Osteoblast (primary cell): Measurements from ENCODE around the gene SCUBE3. TPM values are rescaled to one million over a fixed set of nuclear protein-coding genes. Genes with fewer than 3 reads are reported as not detected.

Experiments
- DNase-seq: peaks from one replicate; pipeline ENCODE4 v3.0.0; 2011; ENCODE audit warnings: low spot score, mixed read lengths; ENCODE audit not compliant: insufficient read length; ENCODE audit errors: missing footprints
- H2AFZ ChIP-seq: 2 replicates; pipeline ENCODE4 v1.6.0; 2011; ENCODE audit warnings: mild to moderate bottlenecking, low read length
- H3K27ac ChIP-seq: 2 replicates; pipeline ENCODE4 v1.5.1; 2011; ENCODE audit warnings: mild to moderate bottlenecking, low read depth, low read length, moderate library complexity
- H3K27me3 ChIP-seq: 2 replicates; pipeline ENCODE4 v1.6.0; 2012; ENCODE audit warnings: mild to moderate bottlenecking, control low read depth, inconsistent platforms, low read length, moderate library complexity; ENCODE audit not compliant: insufficient read depth
- H3K36me3 ChIP-seq: 2 replicates; pipeline ENCODE4 v1.5.1; 2011; ENCODE audit warnings: mild to moderate bottlenecking, low read length, control low read depth, moderate library complexity; ENCODE audit not compliant: insufficient read depth
- H3K4me1 ChIP-seq: 2 replicates; pipeline ENCODE4 v1.5.1; 2011; ENCODE audit warnings: mild to moderate bottlenecking, low read length, control low read depth, moderate library complexity; ENCODE audit not compliant: insufficient read depth
- H3K4me2 ChIP-seq: 2 replicates; pipeline ENCODE4 v1.6.0; 2011; ENCODE audit warnings: mild to moderate bottlenecking, low read length; ENCODE audit not compliant: insufficient read depth
- H3K4me3 ChIP-seq: fragments of 200-600 bp; sonication (generic); 3 replicates; pipeline ENCODE4 v1.5.1; 2012; ENCODE audit warnings: mild to moderate bottlenecking, low read length, inconsistent platforms; ENCODE audit not compliant: insufficient read depth
- H3K79me2 ChIP-seq: 2 replicates; pipeline ENCODE4 v1.6.0; 2012; ENCODE audit warnings: mild to moderate bottlenecking, low read length, control low read depth, inconsistent platforms; ENCODE audit not compliant: insufficient read depth
- H3K9me3 ChIP-seq: 2 replicates; pipeline ENCODE4 v1.5.1; 2011; ENCODE audit warnings: low read depth, low read length, control low read depth
- H4K20me1 ChIP-seq: 2 replicates; pipeline ENCODE4 v1.6.0; 2012; ENCODE audit warnings: mild to moderate bottlenecking, low read length, control low read depth; ENCODE audit not compliant: insufficient read depth
- CTCF ChIP-seq: IDR thresholded peaks from 2 replicates; pipeline ENCODE4 v1.5.1; 2011; ENCODE audit warnings: mild to moderate bottlenecking, low read depth, low read length, moderate library complexity; ENCODE audit errors: extremely low read depth
- total RNA-seq: library from RNA; depleted of rRNA; stranded (reverse); fragments of >200 nt; gene quantifications from 2 replicates; pipeline ENCODE4 v1.2.3, GENCODE V29; 2012

The SCUBE3 gene
- total RNA-seq, result 30.4 and 62.5 TPM in 2 replicates

DNA sequence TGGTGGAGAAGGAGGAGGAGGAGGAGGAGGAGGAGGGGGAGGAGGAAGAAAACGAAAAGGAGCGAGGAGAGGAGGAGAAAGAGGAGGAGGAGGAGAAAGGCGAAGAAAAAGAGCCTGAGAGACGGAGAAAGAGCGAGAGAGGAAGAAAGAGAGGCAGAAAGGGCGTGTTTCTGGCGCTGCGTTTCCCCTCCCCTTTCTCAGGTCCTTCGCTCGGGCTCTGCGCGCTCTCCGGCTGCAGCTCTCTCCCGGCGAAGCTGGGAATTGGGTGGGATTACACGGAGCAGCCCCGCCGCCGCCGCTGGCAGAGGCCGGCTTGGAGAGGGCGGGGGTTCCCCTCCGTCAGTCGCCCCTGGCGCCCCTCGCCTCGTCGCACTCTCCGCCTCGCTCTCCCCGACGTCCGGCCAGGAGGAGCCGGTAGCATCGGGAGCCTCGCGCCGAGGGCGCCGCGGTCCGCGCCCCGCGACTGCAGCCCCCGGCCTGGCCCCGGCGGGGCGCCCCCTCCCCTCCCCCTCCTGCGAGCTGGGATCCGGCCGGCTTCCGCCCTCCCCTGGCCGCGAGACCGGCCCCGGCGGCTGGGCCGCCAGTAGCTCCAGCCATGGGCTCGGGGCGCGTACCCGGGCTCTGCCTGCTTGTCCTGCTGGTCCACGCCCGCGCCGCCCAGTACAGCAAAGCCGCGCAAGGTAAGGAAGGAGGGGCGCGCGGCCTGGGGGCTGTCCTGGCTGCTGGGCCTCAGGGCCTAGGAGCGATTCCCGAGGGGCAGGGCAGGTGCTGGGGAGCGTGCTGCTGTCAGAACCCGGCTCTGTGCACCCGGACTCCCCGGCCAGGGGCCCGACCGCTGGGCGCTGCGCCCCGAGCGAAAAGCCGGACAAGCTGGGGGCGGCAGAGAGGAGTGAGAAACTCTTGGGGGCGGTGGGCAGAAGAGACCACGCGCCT is at the start of gene SCUBE3:
TSS of gene SCUBE3 (plus strand) at position 133 of the 933 bp plus-strand sequence. CDS start at position 596, 463 bp downstream.
- H3K4me3 ChIP-seq, result peak within 1 kb of the TSS; percentile 83
- peak within 1 kb of the TSS; percentile 64 for H2AFZ ChIP-seq
- no peaks in the 10 kb centered on the region for H3K27me3 ChIP-seq
- H3K27ac ChIP-seq, result peak within 1 kb of the TSS; percentile 54
- peaks cover 66% of the 10 kb centered on the region for H3K79me2 ChIP-seq
- TF ChIP-seq CTCF, result no peak
- H3K4me2 ChIP-seq, result peak within 1 kb of the TSS; percentile 82
- peaks cover 21% of the 10 kb centered on the region for H3K36me3 ChIP-seq
- DNase-seq, result peak; percentile 98
- H4K20me1 ChIP-seq, result peaks cover 30% of the 10 kb centered on the region
- H3K9me3 ChIP-seq, result no peaks in the 10 kb centered on the region
- H3K4me1 ChIP-seq, result peaks cover 45% of the 10 kb centered on the region

- no peak overlapping the region for H3K4me3 ChIP-seq
- no peaks in the 10 kb centered on the region for H3K27me3 ChIP-seq
- no peak overlapping the region for H3K4me2 ChIP-seq
- no peak for TF ChIP-seq CTCF
- H3K9me3 ChIP-seq, result no peaks in the 10 kb centered on the region
- no peak overlapping the region for H2AFZ ChIP-seq
- DNase-seq, result no peak
- H4K20me1 ChIP-seq, result no peaks in the 10 kb centered on the region
- no peak overlapping the region for H3K27ac ChIP-seq
- H3K4me1 ChIP-seq, result peaks cover 25% of the 10 kb centered on the region
- H3K36me3 ChIP-seq, result no peaks in the 10 kb centered on the region
- no peaks in the 10 kb centered on the region for H3K79me2 ChIP-seq
Observed at GRCh38 chr6:35164277-35164676, 49.5 kb upstream of the SCUBE3 start.

DNA sequence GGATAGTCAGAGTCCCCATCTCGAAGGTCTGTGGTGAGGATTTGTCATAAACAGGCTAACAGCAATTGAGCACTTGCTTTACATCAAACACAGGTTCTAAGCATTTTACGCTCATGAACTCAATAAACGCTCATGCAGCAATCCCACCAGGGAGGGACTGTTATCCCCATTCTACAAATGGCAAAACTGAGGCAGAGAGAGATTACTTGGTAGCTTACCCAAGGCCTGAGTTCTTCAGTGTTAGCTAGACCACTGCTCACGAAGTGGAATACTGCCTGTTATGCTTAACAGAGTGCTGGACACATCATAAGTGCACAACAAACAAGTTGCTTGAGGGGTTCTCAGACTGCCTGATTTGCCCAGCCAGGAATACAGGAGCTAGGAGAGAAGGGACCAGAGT is 48.9 kb upstream of the SCUBE3 start:
- H3K4me3 ChIP-seq, result no peak overlapping the region
- no peaks in the 10 kb centered on the region for H4K20me1 ChIP-seq
- H3K36me3 ChIP-seq, result no peaks in the 10 kb centered on the region
- H2AFZ ChIP-seq, result no peak overlapping the region
- DNase-seq, result no peak
- H3K4me1 ChIP-seq, result peaks cover 29% of the 10 kb centered on the region
- no peaks in the 10 kb centered on the region for H3K27me3 ChIP-seq
- no peaks in the 10 kb centered on the region for H3K9me3 ChIP-seq
- no peak overlapping the region for H3K4me2 ChIP-seq
- no peak for TF ChIP-seq CTCF
- peak overlapping the region; percentile 75 for H3K27ac ChIP-seq
- peaks cover 5% of the 10 kb centered on the region for H3K79me2 ChIP-seq

DNA sequence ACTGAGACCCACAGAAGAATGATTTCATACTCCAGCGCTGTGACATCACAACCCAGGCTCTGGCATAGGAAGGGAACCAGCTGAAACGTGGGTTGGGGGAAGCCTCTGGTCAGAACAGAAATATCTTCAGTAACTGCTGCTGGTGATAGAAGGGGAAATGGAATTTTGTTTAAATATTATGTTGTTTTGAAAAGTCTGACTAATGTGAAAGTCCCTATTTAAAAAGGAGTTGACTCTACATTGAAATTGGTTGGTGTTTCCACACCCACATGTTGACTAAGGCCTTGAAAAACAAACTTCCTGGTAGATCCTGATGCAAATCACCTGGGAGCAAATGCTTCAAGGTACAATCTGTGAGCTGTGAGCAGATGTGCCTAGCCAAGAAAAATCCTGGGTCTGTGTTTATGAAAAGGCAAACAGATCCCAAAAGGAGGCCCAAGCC is 48.1 kb upstream of the SCUBE3 start:
- H3K4me1 ChIP-seq, result peaks cover 37% of the 10 kb centered on the region
- no peaks in the 10 kb centered on the region for H3K9me3 ChIP-seq
- no peaks in the 10 kb centered on the region for H3K36me3 ChIP-seq
- no peaks in the 10 kb centered on the region for H3K27me3 ChIP-seq
- peak overlapping the region; percentile 12 for H3K4me2 ChIP-seq
- no peak for TF ChIP-seq CTCF
- H4K20me1 ChIP-seq, result no peaks in the 10 kb centered on the region
- peak overlapping the region; percentile 49 for H2AFZ ChIP-seq
- no peak for DNase-seq
- no peak overlapping the region for H3K4me3 ChIP-seq
- H3K27ac ChIP-seq, result peak overlapping the region; percentile 75
- peaks cover 7% of the 10 kb centered on the region for H3K79me2 ChIP-seq
